ENCODE measurements around the gene PTPRZ1. TPM values are rescaled to one million over a fixed set of nuclear protein-coding genes. Genes with fewer than 3 reads are reported as not detected.

Gene PTPRZ1
- total and polyA plus RNA-seq, 2 of the 13 experiments (the other 11 are each of a cell fraction or from before 2014, with no cell fraction given): not detected

DNA sequence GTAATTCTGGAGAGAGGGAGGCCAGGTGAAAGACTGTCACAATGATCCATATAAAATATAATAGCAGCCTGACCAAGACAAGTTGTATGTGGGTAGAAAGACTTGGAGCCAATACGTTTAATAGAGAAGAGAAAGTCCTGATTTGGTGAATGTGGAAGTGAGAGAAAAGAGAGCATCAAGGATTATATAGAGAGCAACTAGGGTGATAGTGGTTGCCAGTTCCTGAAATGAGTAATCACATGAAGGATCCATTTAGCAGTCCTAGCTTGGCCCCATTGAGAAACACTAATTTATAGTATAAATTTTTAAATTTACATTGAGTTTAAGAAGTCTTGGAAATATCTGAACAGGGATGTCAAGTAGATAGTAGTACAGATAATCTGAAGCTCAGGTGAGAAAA is 197.1 kb downstream of the PTPRZ1 start:
- H3K36me3 ChIP-seq (replicated peaks in 1 of 2; ENCODE audit: control insufficient read depth in 1 of 2, insufficient read depth in 2 of 2, low read length in 2 of 2): no peaks in the 10 kb centered on the region
- no peaks in the 10 kb centered on the region for H3K27me3 ChIP-seq (ENCODE audit: control insufficient read depth in 1 of 2, insufficient read depth in 2 of 2, low read length in 2 of 2)
- no peak overlapping the region for H3K4me3 ChIP-seq (replicated peaks in 1 of 3; ENCODE audit: insufficient read depth in 1 of 3, low read depth in 2 of 3, low read length in 3 of 3)
- ChIA-PET POLR2A (no interaction called here), CTCF (ENCODE audit: low intra/inter-chr PET ratio, low total read pairs) (no interaction called here)
- H3K4me1 ChIP-seq (ENCODE audit: insufficient read depth, low read length): no peaks in the 10 kb centered on the region
- no peak for FAIRE-seq
- ATAC-seq: no peak
- no peaks in the 10 kb centered on the region for H3K79me2 ChIP-seq (ENCODE audit: insufficient read depth, low read length)
- intact Hi-C loops (cut with micrococcal nuclease; ENCODE audit: unreplicated experiment): no loop called here
- H3K27ac ChIP-seq (ENCODE audit: extremely low read length, insufficient read depth, low read length): no peak overlapping the region
- no TSS peak for BruUV-seq (replicated peaks)
- no peak overlapping the region for H3K4me2 ChIP-seq (ENCODE audit: low read depth, low read length)
- H2AFZ ChIP-seq (ENCODE audit: low read length): no peak overlapping the region
- in situ Hi-C loops (cut with HindIII; ENCODE audit: extremely low pct_ligation_motif_present, low pct_unique_long_range_greater_than_20kb): no loop called here
- TF ChIP-seq EP300 (IDR thresholded peaks at IDR 0.05; ENCODE audit: low read depth in 2 of 2, low read length in 2 of 2): no peak
- no peak for TF ChIP-seq EP300 (CRISPR knock-in tag; IDR thresholded peaks at IDR 0.05; ENCODE audit: borderline replicate concordance)
- no peak for TF ChIP-seq ZSCAN9 (CRISPR knock-in tag; IDR thresholded peaks at IDR 0.05; ENCODE audit: borderline replicate concordance)
- no peak for TF ChIP-seq RFX3 (CRISPR knock-in tag; IDR thresholded peaks at IDR 0.05)
- TF ChIP-seq, protein P1, sequence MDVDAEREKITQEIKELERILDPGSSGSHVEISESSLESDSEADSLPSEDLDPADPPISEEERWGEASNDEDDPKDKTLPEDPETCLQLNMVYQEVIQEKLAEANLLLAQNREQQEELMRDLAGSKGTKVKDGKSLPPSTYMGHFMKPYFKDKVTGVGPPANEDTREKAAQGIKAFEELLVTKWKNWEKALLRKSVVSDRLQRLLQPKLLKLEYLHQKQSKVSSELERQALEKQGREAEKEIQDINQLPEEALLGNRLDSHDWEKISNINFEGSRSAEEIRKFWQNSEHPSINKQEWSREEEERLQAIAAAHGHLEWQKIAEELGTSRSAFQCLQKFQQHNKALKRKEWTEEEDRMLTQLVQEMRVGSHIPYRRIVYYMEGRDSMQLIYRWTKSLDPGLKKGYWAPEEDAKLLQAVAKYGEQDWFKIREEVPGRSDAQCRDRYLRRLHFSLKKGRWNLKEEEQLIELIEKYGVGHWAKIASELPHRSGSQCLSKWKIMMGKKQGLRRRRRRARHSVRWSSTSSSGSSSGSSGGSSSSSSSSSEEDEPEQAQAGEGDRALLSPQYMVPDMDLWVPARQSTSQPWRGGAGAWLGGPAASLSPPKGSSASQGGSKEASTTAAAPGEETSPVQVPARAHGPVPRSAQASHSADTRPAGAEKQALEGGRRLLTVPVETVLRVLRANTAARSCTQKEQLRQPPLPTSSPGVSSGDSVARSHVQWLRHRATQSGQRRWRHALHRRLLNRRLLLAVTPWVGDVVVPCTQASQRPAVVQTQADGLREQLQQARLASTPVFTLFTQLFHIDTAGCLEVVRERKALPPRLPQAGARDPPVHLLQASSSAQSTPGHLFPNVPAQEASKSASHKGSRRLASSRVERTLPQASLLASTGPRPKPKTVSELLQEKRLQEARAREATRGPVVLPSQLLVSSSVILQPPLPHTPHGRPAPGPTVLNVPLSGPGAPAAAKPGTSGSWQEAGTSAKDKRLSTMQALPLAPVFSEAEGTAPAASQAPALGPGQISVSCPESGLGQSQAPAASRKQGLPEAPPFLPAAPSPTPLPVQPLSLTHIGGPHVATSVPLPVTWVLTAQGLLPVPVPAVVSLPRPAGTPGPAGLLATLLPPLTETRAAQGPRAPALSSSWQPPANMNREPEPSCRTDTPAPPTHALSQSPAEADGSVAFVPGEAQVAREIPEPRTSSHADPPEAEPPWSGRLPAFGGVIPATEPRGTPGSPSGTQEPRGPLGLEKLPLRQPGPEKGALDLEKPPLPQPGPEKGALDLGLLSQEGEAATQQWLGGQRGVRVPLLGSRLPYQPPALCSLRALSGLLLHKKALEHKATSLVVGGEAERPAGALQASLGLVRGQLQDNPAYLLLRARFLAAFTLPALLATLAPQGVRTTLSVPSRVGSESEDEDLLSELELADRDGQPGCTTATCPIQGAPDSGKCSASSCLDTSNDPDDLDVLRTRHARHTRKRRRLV (CRISPR knock-in tag; IDR thresholded peaks at IDR 0.05): no peak
- TF ChIP-seq TCF7 (IDR thresholded peaks at IDR 0.05; ENCODE audit: low read depth): no peak
- no peak for TF ChIP-seq SUZ12 (IDR thresholded peaks at IDR 0.05; ENCODE audit: low read depth, low read length)
- TF ChIP-seq NFE2L1 (CRISPR knock-in tag; IDR thresholded peaks at IDR 0.05; ENCODE audit: borderline replicate concordance): no peak
- TF ChIP-seq ZNF138 (CRISPR knock-in tag; IDR thresholded peaks at IDR 0.05; ENCODE audit: low read depth): no peak
- no peak for TF ChIP-seq ZNF207 (IDR thresholded peaks at IDR 0.05; ENCODE audit: borderline replicate concordance)
- TF ChIP-seq KLF12 (CRISPR knock-in tag; IDR thresholded peaks at IDR 0.05; ENCODE audit: borderline replicate concordance): no peak
- no peak for TF ChIP-seq HOXA3 (CRISPR knock-in tag; IDR thresholded peaks at IDR 0.05)
- TF ChIP-seq, protein P2, sequence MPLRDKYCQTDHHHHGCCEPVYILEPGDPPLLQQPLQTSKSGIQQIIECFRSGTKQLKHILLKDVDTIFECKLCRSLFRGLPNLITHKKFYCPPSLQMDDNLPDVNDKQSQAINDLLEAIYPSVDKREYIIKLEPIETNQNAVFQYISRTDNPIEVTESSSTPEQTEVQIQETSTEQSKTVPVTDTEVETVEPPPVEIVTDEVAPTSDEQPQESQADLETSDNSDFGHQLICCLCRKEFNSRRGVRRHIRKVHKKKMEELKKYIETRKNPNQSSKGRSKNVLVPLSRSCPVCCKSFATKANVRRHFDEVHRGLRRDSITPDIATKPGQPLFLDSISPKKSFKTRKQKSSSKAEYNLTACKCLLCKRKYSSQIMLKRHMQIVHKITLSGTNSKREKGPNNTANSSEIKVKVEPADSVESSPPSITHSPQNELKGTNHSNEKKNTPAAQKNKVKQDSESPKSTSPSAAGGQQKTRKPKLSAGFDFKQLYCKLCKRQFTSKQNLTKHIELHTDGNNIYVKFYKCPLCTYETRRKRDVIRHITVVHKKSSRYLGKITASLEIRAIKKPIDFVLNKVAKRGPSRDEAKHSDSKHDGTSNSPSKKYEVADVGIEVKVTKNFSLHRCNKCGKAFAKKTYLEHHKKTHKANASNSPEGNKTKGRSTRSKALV (CRISPR knock-in tag; IDR thresholded peaks at IDR 0.05): no peak
- no peak for TF ChIP-seq RARA (CRISPR knock-in tag; IDR thresholded peaks at IDR 0.05)
- TF ChIP-seq SMAD3 (CRISPR knock-in tag; IDR thresholded peaks at IDR 0.05): no peak
- TF ChIP-seq SYNCRIP (IDR thresholded peaks at IDR 0.05; ENCODE audit: insufficient read depth, low read depth, low read length): no peak
- no peak for TF ChIP-seq POLR2A (IDR thresholded peaks at IDR 0.05; ENCODE audit: insufficient read depth in 1 of 2, low read depth in 2 of 2, low read length in 2 of 2)
- TF ChIP-seq, protein P3, sequence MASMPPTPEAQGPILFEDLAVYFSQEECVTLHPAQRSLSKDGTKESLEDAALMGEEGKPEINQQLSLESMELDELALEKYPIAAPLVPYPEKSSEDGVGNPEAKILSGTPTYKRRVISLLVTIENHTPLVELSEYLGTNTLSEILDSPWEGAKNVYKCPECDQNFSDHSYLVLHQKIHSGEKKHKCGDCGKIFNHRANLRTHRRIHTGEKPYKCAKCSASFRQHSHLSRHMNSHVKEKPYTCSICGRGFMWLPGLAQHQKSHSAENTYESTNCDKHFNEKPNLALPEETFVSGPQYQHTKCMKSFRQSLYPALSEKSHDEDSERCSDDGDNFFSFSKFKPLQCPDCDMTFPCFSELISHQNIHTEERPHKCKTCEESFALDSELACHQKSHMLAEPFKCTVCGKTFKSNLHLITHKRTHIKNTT (CRISPR knock-in tag; IDR thresholded peaks at IDR 0.05): no peak
- 0% methylated on average over 1 of the region's 1 CpG for WGBS (ENCODE audit: low lambda C conversion rate)
- H4K20me1 ChIP-seq (ENCODE audit: insufficient read depth, low read length): no peaks in the 10 kb centered on the region
- H3K9me3 ChIP-seq (ENCODE audit: low read length): no peaks in the 10 kb centered on the region
- no peak for DNase-seq (ENCODE audit: low spot score)
- no peak overlapping the region for H3K9ac ChIP-seq (ENCODE audit: insufficient read depth, low read depth, low read length)
